OCI-LY7 (cell line): ENCODE measurements around the gene THAP7.
"Not testable (repeated sequence)": the region's sequence is repeated elsewhere in the genome, so short reads cannot be mapped to it uniquely, and the experiment has no call there.

Experiments
- EZH2phosphoT487 ChIP-seq: fragments of 200-600 bp; sonication (generic); IDR thresholded peaks from 2 replicates; pipeline ENCODE4 v1.6.1; 2018; ENCODE audit warnings: low read depth, borderline replicate concordance, mild to moderate bottlenecking, mixed run types, antibody characterized with exemption, low read length, moderate library complexity, mixed read lengths
- TF ChIP-seq, protein P1 (sequence below): fragments of 200-600 bp; sonication (generic); conservative IDR thresholded peaks from 2 replicates; pipeline ENCODE4 v1.5.1; 2014; ENCODE audit warnings: mild to moderate bottlenecking, antibody characterized with exemption, low read length, moderate library complexity, mixed read lengths

- TF ChIP-seq EZH2phosphoT487: not testable (repeated sequence)
- TF ChIP-seq, protein P1, sequence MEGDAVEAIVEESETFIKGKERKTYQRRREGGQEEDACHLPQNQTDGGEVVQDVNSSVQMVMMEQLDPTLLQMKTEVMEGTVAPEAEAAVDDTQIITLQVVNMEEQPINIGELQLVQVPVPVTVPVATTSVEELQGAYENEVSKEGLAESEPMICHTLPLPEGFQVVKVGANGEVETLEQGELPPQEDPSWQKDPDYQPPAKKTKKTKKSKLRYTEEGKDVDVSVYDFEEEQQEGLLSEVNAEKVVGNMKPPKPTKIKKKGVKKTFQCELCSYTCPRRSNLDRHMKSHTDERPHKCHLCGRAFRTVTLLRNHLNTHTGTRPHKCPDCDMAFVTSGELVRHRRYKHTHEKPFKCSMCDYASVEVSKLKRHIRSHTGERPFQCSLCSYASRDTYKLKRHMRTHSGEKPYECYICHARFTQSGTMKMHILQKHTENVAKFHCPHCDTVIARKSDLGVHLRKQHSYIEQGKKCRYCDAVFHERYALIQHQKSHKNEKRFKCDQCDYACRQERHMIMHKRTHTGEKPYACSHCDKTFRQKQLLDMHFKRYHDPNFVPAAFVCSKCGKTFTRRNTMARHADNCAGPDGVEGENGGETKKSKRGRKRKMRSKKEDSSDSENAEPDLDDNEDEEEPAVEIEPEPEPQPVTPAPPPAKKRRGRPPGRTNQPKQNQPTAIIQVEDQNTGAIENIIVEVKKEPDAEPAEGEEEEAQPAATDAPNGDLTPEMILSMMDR: not testable (repeated sequence)
Observed at GRCh38 chr22:21048448-21048847, 46.5 kb upstream of the THAP7 start.
